WTC11 (cell line): ENCODE data around the gene CACYBP. TPM values are rescaled to one million over a fixed set of nuclear protein-coding genes. Genes with fewer than 3 reads are reported as not detected.

Experiments used
- CBFB ChIP-seq: sonication (generic); formaldehyde crosslinking; IDR thresholded peaks from 2 replicates; pipeline ENCODE4 v1.8.1; 2022; ENCODE audit warnings: mild to moderate bottlenecking, low read depth, missing genetic modification reagents
- GTF2I ChIP-seq: fragments of 250-450 bp; sonication (Bioruptor Pico); conservative IDR thresholded peaks from 2 replicates; pipeline ENCODE4 v1.4.0; 2021; ENCODE audit warnings: mild to moderate bottlenecking
- NFATC4 ChIP-seq: fragments of 250-450 bp; sonication (Bioruptor Pico); IDR thresholded peaks from 2 replicates; pipeline ENCODE4 v1.9.0; 2021; ENCODE audit warnings: mild to moderate bottlenecking
- SMAD3 ChIP-seq: sonication (generic); formaldehyde crosslinking; IDR thresholded peaks from 2 replicates; pipeline ENCODE4 v1.8.0; 2022; ENCODE audit warnings: missing genetic modification reagents, mild to moderate bottlenecking, borderline replicate concordance
- ZBTB21 ChIP-seq: sonication (generic); formaldehyde crosslinking; IDR thresholded peaks from 2 replicates; pipeline ENCODE4 v1.8.1; 2023; ENCODE audit warnings: mild to moderate bottlenecking, missing genetic modification reagents, borderline replicate concordance
- ZNF317 ChIP-seq: sonication (generic); formaldehyde crosslinking; IDR thresholded peaks from 2 replicates; pipeline ENCODE4 v1.8.1; 2023; ENCODE audit warnings: low read depth, mild to moderate bottlenecking, moderate library complexity, missing genetic modification reagents, borderline replicate concordance
- total RNA-seq: library from RNA; stranded (reverse); gene quantifications from 3 replicates; pipeline ENCODE4 v1.2.3, GENCODE V29; 2021
- TF ChIP-seq, protein P1 (sequence below): fragments of 250-450 bp; sonication (Bioruptor Pico); conservative IDR thresholded peaks from 2 replicates; pipeline ENCODE4 v1.9.0; 2021; ENCODE audit warnings: mild to moderate bottlenecking
- TF ChIP-seq, protein P2 (sequence below): sonication (generic); formaldehyde crosslinking; IDR thresholded peaks from 2 replicates; pipeline ENCODE4 v1.8.1; 2023; ENCODE audit warnings: mild to moderate bottlenecking, missing genetic modification reagents
- TF ChIP-seq, protein P3 (sequence below): sonication (generic); formaldehyde crosslinking; IDR thresholded peaks from 2 replicates; pipeline ENCODE4 v1.8.1; 2023; ENCODE audit warnings: mild to moderate bottlenecking, moderate library complexity, missing genetic modification reagents
- TF ChIP-seq, protein P4 (sequence below): fragments of 250-450 bp; sonication (Bioruptor Pico); IDR thresholded peaks from 2 replicates; pipeline ENCODE4 v2.1.2; 2022; ENCODE audit warnings: mild to moderate bottlenecking, moderate library complexity
- TF ChIP-seq, protein P5 (sequence below): sonication (generic); formaldehyde crosslinking; conservative IDR thresholded peaks from 2 replicates; pipeline ENCODE4 v1.8.1; 2023; ENCODE audit warnings: mild to moderate bottlenecking, low read depth, missing genetic modification reagents, moderate library complexity
- TF ChIP-seq, protein P6 (sequence below): sonication (generic); formaldehyde crosslinking; IDR thresholded peaks from 2 replicates; pipeline ENCODE4 v1.8.0; 2022; ENCODE audit warnings: mild to moderate bottlenecking, missing genetic modification reagents
- TF ChIP-seq, protein P7 (sequence below): sonication (generic); formaldehyde crosslinking; IDR thresholded peaks from 2 replicates; pipeline ENCODE4 v1.8.0; 2022; ENCODE audit warnings: missing genetic modification reagents

The CACYBP gene
- total RNA-seq, 1 experiment from 2014 or later: 211 TPM

DNA sequence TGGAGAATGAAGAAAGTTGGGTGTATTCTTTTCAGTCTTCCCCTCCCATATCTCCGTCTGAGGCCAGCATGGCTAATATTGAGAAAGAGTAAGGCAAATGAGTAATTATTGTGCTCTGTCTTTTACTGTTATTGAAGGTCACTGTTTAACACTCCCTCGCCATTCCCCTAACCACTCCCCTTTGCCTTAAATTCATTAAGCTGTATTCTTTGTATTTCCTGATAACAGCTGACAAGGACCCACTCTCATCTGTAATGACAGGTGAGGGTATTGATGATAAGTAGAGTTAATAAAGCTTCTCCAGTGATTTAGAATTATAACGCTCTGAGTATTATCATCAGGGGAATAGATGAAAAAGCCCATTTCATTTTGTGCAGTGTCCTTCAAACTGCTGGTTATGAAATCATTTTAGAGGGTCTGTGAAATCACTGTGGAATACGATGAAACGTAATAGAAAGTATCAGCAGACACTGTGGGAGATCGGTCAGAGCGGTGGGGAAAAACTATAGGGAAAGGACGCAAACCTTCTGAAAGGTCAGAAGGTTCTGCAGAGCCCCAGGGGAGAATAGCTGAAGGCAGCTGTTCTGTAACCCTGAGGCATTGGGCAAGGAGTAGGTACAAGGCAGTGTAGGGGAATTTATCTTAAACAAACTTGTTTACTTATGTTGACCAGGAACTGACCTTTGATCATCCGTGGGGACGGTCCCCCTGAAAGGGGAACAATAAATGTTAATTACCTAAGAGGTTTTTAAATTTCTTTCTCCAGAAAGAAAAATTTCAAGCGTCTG lies 46.3 kb upstream of the CACYBP start (continued):
- TF ChIP-seq, protein P1, sequence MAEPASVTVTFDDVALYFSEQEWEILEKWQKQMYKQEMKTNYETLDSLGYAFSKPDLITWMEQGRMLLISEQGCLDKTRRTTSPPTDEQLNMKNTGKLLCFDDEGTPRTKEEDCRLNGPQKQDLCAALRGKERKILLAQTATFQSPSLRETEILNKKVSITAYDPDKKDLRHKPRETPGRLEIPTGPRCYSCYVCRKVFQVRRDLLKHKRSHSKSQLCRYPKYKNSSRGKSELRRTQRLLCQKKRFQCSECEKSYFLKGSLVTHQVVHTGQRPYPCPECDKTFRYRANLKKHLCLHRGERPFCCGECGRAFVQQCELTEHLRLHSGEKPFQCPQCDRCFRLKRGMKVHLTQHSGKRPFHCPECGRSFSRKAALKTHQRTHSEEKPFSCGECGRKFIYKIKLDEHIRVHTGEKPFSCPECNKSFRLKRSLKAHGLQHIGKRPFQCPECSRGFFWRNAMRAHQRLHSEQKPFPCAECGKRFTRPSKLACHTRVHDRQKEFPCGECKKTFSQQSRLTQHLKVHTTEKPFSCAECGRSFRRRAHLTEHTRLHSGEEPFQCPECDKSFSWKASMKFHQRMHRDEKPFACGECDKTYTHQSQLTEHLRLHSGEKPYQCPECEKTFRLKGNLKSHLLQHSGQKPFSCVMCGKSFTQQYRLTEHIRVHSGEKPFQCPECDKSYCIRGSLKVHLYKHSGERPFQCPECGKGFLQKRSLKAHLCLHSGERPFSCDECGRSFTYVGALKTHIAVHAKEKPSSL (CRISPR knock-in tag): no peak
- TF ChIP-seq ZNF317 (no peak), CBFB (CRISPR knock-in tag) (no peak), NFATC4 (CRISPR knock-in tag) (no peak), GTF2I (CRISPR knock-in tag) (no peak), ZBTB21 (CRISPR knock-in tag) (no peak), SMAD3 (CRISPR knock-in tag) (no peak)
- TF ChIP-seq, protein P2, sequence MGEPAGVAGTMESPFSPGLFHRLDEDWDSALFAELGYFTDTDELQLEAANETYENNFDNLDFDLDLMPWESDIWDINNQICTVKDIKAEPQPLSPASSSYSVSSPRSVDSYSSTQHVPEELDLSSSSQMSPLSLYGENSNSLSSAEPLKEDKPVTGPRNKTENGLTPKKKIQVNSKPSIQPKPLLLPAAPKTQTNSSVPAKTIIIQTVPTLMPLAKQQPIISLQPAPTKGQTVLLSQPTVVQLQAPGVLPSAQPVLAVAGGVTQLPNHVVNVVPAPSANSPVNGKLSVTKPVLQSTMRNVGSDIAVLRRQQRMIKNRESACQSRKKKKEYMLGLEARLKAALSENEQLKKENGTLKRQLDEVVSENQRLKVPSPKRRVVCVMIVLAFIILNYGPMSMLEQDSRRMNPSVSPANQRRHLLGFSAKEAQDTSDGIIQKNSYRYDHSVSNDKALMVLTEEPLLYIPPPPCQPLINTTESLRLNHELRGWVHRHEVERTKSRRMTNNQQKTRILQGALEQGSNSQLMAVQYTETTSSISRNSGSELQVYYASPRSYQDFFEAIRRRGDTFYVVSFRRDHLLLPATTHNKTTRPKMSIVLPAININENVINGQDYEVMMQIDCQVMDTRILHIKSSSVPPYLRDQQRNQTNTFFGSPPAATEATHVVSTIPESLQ (CRISPR knock-in tag): no peak
- TF ChIP-seq, protein P3, sequence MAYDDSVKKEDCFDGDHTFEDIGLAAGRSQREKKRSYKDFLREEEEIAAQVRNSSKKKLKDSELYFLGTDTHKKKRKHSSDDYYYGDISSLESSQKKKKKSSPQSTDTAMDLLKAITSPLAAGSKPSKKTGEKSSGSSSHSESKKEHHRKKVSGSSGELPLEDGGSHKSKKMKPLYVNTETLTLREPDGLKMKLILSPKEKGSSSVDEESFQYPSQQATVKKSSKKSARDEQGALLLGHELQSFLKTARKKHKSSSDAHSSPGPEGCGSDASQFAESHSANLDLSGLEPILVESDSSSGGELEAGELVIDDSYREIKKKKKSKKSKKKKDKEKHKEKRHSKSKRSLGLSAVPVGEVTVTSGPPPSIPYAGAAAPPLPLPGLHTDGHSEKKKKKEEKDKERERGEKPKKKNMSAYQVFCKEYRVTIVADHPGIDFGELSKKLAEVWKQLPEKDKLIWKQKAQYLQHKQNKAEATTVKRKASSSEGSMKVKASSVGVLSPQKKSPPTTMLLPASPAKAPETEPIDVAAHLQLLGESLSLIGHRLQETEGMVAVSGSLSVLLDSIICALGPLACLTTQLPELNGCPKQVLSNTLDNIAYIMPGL: no peak
- TF ChIP-seq, protein P4, sequence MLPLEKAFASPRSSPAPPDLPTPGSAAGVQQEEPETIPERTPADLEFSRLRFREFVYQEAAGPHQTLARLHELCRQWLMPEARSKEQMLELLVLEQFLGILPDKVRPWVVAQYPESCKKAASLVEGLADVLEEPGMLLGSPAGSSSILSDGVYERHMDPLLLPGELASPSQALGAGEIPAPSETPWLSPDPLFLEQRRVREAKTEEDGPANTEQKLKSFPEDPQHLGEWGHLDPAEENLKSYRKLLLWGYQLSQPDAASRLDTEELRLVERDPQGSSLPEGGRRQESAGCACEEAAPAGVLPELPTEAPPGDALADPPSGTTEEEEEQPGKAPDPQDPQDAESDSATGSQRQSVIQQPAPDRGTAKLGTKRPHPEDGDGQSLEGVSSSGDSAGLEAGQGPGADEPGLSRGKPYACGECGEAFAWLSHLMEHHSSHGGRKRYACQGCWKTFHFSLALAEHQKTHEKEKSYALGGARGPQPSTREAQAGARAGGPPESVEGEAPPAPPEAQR (CRISPR knock-in tag): no peak
- TF ChIP-seq, protein P5, sequence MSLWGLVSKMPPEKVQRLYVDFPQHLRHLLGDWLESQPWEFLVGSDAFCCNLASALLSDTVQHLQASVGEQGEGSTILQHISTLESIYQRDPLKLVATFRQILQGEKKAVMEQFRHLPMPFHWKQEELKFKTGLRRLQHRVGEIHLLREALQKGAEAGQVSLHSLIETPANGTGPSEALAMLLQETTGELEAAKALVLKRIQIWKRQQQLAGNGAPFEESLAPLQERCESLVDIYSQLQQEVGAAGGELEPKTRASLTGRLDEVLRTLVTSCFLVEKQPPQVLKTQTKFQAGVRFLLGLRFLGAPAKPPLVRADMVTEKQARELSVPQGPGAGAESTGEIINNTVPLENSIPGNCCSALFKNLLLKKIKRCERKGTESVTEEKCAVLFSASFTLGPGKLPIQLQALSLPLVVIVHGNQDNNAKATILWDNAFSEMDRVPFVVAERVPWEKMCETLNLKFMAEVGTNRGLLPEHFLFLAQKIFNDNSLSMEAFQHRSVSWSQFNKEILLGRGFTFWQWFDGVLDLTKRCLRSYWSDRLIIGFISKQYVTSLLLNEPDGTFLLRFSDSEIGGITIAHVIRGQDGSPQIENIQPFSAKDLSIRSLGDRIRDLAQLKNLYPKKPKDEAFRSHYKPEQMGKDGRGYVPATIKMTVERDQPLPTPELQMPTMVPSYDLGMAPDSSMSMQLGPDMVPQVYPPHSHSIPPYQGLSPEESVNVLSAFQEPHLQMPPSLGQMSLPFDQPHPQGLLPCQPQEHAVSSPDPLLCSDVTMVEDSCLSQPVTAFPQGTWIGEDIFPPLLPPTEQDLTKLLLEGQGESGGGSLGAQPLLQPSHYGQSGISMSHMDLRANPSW: no peak
- TF ChIP-seq, protein P6, sequence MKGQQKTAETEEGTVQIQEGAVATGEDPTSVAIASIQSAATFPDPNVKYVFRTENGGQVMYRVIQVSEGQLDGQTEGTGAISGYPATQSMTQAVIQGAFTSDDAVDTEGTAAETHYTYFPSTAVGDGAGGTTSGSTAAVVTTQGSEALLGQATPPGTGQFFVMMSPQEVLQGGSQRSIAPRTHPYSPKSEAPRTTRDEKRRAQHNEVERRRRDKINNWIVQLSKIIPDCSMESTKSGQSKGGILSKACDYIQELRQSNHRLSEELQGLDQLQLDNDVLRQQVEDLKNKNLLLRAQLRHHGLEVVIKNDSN (CRISPR knock-in tag): no peak
- TF ChIP-seq, protein P7, sequence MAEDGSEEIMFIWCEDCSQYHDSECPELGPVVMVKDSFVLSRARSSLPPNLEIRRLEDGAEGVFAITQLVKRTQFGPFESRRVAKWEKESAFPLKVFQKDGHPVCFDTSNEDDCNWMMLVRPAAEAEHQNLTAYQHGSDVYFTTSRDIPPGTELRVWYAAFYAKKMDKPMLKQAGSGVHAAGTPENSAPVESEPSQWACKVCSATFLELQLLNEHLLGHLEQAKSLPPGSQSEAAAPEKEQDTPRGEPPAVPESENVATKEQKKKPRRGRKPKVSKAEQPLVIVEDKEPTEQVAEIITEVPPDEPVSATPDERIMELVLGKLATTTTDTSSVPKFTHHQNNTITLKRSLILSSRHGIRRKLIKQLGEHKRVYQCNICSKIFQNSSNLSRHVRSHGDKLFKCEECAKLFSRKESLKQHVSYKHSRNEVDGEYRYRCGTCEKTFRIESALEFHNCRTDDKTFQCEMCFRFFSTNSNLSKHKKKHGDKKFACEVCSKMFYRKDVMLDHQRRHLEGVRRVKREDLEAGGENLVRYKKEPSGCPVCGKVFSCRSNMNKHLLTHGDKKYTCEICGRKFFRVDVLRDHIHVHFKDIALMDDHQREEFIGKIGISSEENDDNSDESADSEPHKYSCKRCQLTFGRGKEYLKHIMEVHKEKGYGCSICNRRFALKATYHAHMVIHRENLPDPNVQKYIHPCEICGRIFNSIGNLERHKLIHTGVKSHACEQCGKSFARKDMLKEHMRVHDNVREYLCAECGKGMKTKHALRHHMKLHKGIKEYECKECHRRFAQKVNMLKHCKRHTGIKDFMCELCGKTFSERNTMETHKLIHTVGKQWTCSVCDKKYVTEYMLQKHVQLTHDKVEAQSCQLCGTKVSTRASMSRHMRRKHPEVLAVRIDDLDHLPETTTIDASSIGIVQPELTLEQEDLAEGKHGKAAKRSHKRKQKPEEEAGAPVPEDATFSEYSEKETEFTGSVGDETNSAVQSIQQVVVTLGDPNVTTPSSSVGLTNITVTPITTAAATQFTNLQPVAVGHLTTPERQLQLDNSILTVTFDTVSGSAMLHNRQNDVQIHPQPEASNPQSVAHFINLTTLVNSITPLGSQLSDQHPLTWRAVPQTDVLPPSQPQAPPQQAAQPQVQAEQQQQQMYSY: no peak
